GM21447 (cell line): ENCODE data around the gene ZNF521.

Source experiments
- ATAC-seq: cut with Tn5 transposase; IDR thresholded peaks from one replicate; pipeline ENCODE4 v1.9.1; 2021; ENCODE audit not compliant: unreplicated experiment

The ZNF521 gene

GRCh38 chr18:25089470-25089869, 262.5 kb downstream of the ZNF521 start:
- no peak for ATAC-seq

- no peak for ATAC-seq
Measured at GRCh38 chr18:25086876-25087275, 265.1 kb downstream of the ZNF521 start.

GRCh38 chr18:25081001-25081400, 271.0 kb downstream of the ZNF521 start:
- no peak for ATAC-seq

- no peak for ATAC-seq
Measured at GRCh38 chr18:25080211-25080610, 271.8 kb downstream of the ZNF521 start.

- no peak for ATAC-seq
Measured at GRCh38 chr18:25077944-25078723, 273.8 kb downstream of the ZNF521 start.

- ATAC-seq, result no peak
Measured at GRCh38 chr18:25077038-25077943, 274.7 kb downstream of the ZNF521 start.

GRCh38 chr18:25075783-25076182, 276.2 kb downstream of the ZNF521 start:
- no peak for ATAC-seq

GRCh38 chr18:25075331-25075730, 276.6 kb downstream of the ZNF521 start:
- no peak for ATAC-seq

GRCh38 chr18:25074925-25075324, 277.0 kb downstream of the ZNF521 start:
- no peak for ATAC-seq

- no peak for ATAC-seq
Measured at GRCh38 chr18:25072205-25072604, 279.8 kb downstream of the ZNF521 start.

- ATAC-seq, result no peak
Measured at GRCh38 chr18:25067275-25068025, 284.5 kb downstream of the ZNF521 start.

- no peak for ATAC-seq
Measured at GRCh38 chr18:25066516-25066915, 285.4 kb downstream of the ZNF521 start.

- no peak for ATAC-seq
Measured at GRCh38 chr18:25062720-25063119, 289.2 kb downstream of the ZNF521 start.

GRCh38 chr18:25061395-25061794, 290.6 kb downstream of the ZNF521 start:
- no peak for ATAC-seq

GRCh38 chr18:25058521-25058920, 293.4 kb downstream of the ZNF521 start:
- ATAC-seq, result no peak

GRCh38 chr18:25057491-25058050, 294.4 kb downstream of the ZNF521 start:
- ATAC-seq, result no peak

GRCh38 chr18:25056429-25056828, 295.5 kb downstream of the ZNF521 start:
- ATAC-seq, result no peak

GRCh38 chr18:25055076-25055475, 296.9 kb downstream of the ZNF521 start:
- ATAC-seq, result no peak

- ATAC-seq, result no peak
Measured at GRCh38 chr18:25053466-25053865, 298.5 kb downstream of the ZNF521 start.

- no peak for ATAC-seq
Measured at GRCh38 chr18:25052511-25052921, 299.4 kb downstream of the ZNF521 start.

- ATAC-seq, result no peak
Measured at GRCh38 chr18:25050605-25051004, 301.4 kb downstream of the ZNF521 start.
